WTC11 (cell line): Measurements from ENCODE around the gene WDPCP. TPM values are rescaled to one million over a fixed set of nuclear protein-coding genes. Genes with fewer than 3 reads are reported as not detected.
"Not testable (repeated sequence)": the region's sequence is repeated elsewhere in the genome, so short reads cannot be mapped to it uniquely, and the experiment has no call there.

Experiments used
- ATAC-seq: fragments of 200-7000 bp; cut with Tn5 transposase; 2 replicates; pipeline ENCODE4 v1.10.0; 2021; ENCODE audit warnings: mild to moderate bottlenecking, moderate library complexity
- CTCF ChIA-PET: fragments of 300-600 bp; sonication (Branson Sonifier 250); formaldehyde crosslinking; loops from one replicate; lab custom pipeline; 2021; ENCODE audit warnings: antibody characterized with exemption; lab: Charles Lee
- POLR2A ChIA-PET: fragments of 350-600 bp; sonication (Branson Sonifier 250); formaldehyde crosslinking; loops from one replicate; lab custom pipeline; 2021; ENCODE audit warnings: antibody characterized with exemption; lab: Charles Lee
- DNase-seq: peaks from one replicate; pipeline ENCODE4 v3.0.0; 2021; ENCODE audit warnings: low spot score
- H3K27ac Mint-ChIP-seq: 2 replicates; pipeline ENCODE4 v1.8.0; 2021; ENCODE audit warnings: mixed read lengths
- H3K27me3 Mint-ChIP-seq: 2 replicates; pipeline ENCODE4 v1.8.0; 2021; ENCODE audit warnings: low read depth, mild to moderate bottlenecking, moderate library complexity, mixed read lengths
- H3K36me3 Mint-ChIP-seq: 2 replicates; pipeline ENCODE4 v1.8.0; 2021; ENCODE audit warnings: mixed read lengths
- H3K4me1 Mint-ChIP-seq: 2 replicates; pipeline ENCODE4 v1.8.0; 2022; ENCODE audit warnings: mixed read lengths
- H3K4me3 Mint-ChIP-seq: 2 replicates; pipeline ENCODE4 v1.8.0; 2021; ENCODE audit warnings: mild to moderate bottlenecking, moderate library complexity, mixed read lengths
- H3K9me3 Mint-ChIP-seq: 2 replicates; pipeline ENCODE4 v1.8.0; 2021; ENCODE audit warnings: mixed read lengths
- ESRRA ChIP-seq: sonication (generic); formaldehyde crosslinking; IDR thresholded peaks from 2 replicates; pipeline ENCODE4 v1.8.1; 2022; ENCODE audit warnings: mild to moderate bottlenecking, missing genetic modification reagents, borderline replicate concordance
- GRHL2 ChIP-seq: fragments of 250-450 bp; sonication (Bioruptor Pico); IDR thresholded peaks from 2 replicates; pipeline ENCODE4 v1.8.0; 2022; ENCODE audit warnings: mild to moderate bottlenecking, moderate library complexity; ENCODE audit not compliant: insufficient replicate concordance, severe bottlenecking
- KAT7 ChIP-seq: sonication (generic); formaldehyde crosslinking; IDR thresholded peaks from 2 replicates; pipeline ENCODE4 v1.8.1; 2023; ENCODE audit warnings: missing genetic modification reagents, mild to moderate bottlenecking, borderline replicate concordance
- NFYB ChIP-seq: sonication (generic); formaldehyde crosslinking; conservative IDR thresholded peaks from 2 replicates; pipeline ENCODE4 v1.8.0; 2022; ENCODE audit warnings: low read depth, missing genetic modification reagents
- NR2C2 ChIP-seq: sonication (generic); formaldehyde crosslinking; IDR thresholded peaks from 2 replicates; pipeline ENCODE4 v1.8.0; 2022; ENCODE audit warnings: mild to moderate bottlenecking, missing genetic modification reagents
- SMAD4 ChIP-seq: sonication (generic); formaldehyde crosslinking; IDR thresholded peaks from 2 replicates; pipeline ENCODE4 v1.8.0; 2022; ENCODE audit warnings: mild to moderate bottlenecking, missing genetic modification reagents
- SOX15 ChIP-seq: fragments of 250-450 bp; sonication (Bioruptor Pico); IDR thresholded peaks from 2 replicates; pipeline ENCODE4 v1.9.0; 2021; ENCODE audit warnings: mild to moderate bottlenecking
- ZNF263 ChIP-seq: sonication (generic); formaldehyde crosslinking; IDR thresholded peaks from 2 replicates; pipeline ENCODE4 v1.8.1; 2022; ENCODE audit warnings: low read depth, mild to moderate bottlenecking, moderate library complexity, missing genetic modification reagents
- ZNF423 ChIP-seq: fragments of 250-450 bp; sonication (Bioruptor Pico); IDR thresholded peaks from 2 replicates; pipeline ENCODE4 v2.1.2; 2022; ENCODE audit warnings: mild to moderate bottlenecking, moderate library complexity
- total RNA-seq: library from RNA; stranded (reverse); gene quantifications from 3 replicates; pipeline ENCODE4 v1.2.3, GENCODE V29; 2021
- TF ChIP-seq, protein P1 (sequence below): fragments of 250-450 bp; sonication (Bioruptor Pico); IDR thresholded peaks from 2 replicates; pipeline ENCODE4 v1.9.0; 2021; ENCODE audit warnings: mild to moderate bottlenecking, borderline replicate concordance
- TF ChIP-seq, protein P2 (sequence below): sonication (generic); formaldehyde crosslinking; IDR thresholded peaks from 2 replicates; pipeline ENCODE4 v1.8.1; 2023; ENCODE audit warnings: mild to moderate bottlenecking, moderate library complexity, missing genetic modification reagents
- TF ChIP-seq, protein P3 (sequence below): fragments of 250-450 bp; sonication (Bioruptor Pico); IDR thresholded peaks from 2 replicates; pipeline ENCODE4 v1.9.0; 2021; ENCODE audit warnings: mild to moderate bottlenecking

Gene WDPCP
- total RNA-seq, 1 experiment from 2014 or later = 10.9 TPM

DNA sequence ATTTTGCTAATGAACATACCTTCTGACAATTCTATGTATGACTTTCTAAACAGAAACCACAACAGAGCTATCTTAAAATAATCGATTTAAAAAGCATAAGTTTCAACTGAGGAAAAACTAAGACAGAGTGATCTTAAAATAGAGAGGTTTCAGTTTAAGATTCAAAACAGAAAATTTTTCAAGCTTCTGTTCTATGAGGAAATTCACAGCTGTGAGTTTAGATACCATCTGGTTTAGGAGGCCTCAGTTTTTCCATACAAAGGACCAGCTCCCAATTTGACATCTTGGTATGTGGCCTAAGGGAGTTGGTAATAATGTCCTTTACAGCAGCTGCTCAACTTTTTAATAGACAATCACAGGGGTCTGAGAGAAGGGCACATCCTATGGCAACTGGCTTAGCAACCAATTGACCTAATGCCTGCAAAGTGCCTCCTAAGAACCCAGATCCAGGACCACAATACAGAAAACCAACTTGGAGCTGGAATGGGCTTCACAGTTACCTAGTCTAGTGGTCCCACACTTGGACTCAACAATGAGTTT, 40.2 kb upstream of the WDPCP start:
- no peak overlapping the region for H3K4me3 Mint-ChIP-seq
- POLR2A ChIA-PET = no interaction called here
- TF ChIP-seq ESRRA (CRISPR knock-in tag) = no peak
- no peak for TF ChIP-seq GRHL2 (CRISPR knock-in tag)
- TF ChIP-seq ZNF263 (CRISPR knock-in tag) = no peak
- TF ChIP-seq, protein P1, sequence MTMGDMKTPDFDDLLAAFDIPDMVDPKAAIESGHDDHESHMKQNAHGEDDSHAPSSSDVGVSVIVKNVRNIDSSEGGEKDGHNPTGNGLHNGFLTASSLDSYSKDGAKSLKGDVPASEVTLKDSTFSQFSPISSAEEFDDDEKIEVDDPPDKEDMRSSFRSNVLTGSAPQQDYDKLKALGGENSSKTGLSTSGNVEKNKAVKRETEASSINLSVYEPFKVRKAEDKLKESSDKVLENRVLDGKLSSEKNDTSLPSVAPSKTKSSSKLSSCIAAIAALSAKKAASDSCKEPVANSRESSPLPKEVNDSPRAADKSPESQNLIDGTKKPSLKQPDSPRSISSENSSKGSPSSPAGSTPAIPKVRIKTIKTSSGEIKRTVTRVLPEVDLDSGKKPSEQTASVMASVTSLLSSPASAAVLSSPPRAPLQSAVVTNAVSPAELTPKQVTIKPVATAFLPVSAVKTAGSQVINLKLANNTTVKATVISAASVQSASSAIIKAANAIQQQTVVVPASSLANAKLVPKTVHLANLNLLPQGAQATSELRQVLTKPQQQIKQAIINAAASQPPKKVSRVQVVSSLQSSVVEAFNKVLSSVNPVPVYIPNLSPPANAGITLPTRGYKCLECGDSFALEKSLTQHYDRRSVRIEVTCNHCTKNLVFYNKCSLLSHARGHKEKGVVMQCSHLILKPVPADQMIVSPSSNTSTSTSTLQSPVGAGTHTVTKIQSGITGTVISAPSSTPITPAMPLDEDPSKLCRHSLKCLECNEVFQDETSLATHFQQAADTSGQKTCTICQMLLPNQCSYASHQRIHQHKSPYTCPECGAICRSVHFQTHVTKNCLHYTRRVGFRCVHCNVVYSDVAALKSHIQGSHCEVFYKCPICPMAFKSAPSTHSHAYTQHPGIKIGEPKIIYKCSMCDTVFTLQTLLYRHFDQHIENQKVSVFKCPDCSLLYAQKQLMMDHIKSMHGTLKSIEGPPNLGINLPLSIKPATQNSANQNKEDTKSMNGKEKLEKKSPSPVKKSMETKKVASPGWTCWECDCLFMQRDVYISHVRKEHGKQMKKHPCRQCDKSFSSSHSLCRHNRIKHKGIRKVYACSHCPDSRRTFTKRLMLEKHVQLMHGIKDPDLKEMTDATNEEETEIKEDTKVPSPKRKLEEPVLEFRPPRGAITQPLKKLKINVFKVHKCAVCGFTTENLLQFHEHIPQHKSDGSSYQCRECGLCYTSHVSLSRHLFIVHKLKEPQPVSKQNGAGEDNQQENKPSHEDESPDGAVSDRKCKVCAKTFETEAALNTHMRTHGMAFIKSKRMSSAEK (CRISPR knock-in tag) = no peak
- TF ChIP-seq KAT7 (CRISPR knock-in tag) = no peak
- TF ChIP-seq NFYB (CRISPR knock-in tag) = no peak
- TF ChIP-seq NR2C2 (CRISPR knock-in tag) = no peak
- ATAC-seq (no peak), DNase-seq (no peak)
- H3K27ac Mint-ChIP-seq = no peak overlapping the region
- CTCF ChIA-PET = interaction anchor here (1.2 kb wide), 1 partner anchor 9 kb away, joined by 3 read pairs; no protein-coding TSS in a partner anchor
- H3K9me3 Mint-ChIP-seq = peaks cover 48% of the 10 kb centered on the region
- peaks cover 7% of the 10 kb centered on the region; the same call in 1 of the 2 replicates for H3K27me3 Mint-ChIP-seq
- no peaks in the 10 kb centered on the region for H3K4me1 Mint-ChIP-seq
- peaks cover 32% of the 10 kb centered on the region for H3K36me3 Mint-ChIP-seq

DNA sequence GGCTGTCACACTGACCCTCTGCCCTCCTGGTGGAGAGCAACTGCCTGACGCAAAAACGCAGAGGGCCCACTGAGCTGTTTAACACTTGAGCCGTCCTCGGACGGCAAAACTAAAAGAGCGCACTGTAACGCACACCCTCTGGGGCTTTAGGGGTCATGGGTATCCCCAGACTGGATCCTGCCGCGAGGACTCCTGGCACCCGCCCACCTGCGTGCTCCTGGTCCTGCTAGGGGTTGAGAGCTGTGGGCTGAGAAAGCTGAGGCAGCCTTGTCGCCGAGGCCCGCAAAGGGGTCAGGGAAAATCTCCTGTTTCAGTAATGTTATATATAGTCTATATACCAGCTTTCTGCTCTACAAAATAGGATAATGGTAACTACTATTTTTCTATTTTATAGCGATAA, 39.6 kb upstream of the WDPCP start:
- CTCF ChIA-PET = interaction anchor here (1.2 kb wide), 1 partner anchor 9 kb away, joined by 3 read pairs; no protein-coding TSS in a partner anchor
- H3K4me1 Mint-ChIP-seq = no peaks in the 10 kb centered on the region
- POLR2A ChIA-PET = no interaction called here
- H3K36me3 Mint-ChIP-seq = peaks cover 30% of the 10 kb centered on the region
- H3K27ac Mint-ChIP-seq = no peak overlapping the region
- TF ChIP-seq ZNF263 (CRISPR knock-in tag) (no peak), ZNF423 (CRISPR knock-in tag) (no peak), SMAD4 (no peak), SOX15 (CRISPR knock-in tag) (no peak)
- TF ChIP-seq, protein P2, sequence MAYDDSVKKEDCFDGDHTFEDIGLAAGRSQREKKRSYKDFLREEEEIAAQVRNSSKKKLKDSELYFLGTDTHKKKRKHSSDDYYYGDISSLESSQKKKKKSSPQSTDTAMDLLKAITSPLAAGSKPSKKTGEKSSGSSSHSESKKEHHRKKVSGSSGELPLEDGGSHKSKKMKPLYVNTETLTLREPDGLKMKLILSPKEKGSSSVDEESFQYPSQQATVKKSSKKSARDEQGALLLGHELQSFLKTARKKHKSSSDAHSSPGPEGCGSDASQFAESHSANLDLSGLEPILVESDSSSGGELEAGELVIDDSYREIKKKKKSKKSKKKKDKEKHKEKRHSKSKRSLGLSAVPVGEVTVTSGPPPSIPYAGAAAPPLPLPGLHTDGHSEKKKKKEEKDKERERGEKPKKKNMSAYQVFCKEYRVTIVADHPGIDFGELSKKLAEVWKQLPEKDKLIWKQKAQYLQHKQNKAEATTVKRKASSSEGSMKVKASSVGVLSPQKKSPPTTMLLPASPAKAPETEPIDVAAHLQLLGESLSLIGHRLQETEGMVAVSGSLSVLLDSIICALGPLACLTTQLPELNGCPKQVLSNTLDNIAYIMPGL (CRISPR knock-in tag) = no peak
- TF ChIP-seq, protein P3, sequence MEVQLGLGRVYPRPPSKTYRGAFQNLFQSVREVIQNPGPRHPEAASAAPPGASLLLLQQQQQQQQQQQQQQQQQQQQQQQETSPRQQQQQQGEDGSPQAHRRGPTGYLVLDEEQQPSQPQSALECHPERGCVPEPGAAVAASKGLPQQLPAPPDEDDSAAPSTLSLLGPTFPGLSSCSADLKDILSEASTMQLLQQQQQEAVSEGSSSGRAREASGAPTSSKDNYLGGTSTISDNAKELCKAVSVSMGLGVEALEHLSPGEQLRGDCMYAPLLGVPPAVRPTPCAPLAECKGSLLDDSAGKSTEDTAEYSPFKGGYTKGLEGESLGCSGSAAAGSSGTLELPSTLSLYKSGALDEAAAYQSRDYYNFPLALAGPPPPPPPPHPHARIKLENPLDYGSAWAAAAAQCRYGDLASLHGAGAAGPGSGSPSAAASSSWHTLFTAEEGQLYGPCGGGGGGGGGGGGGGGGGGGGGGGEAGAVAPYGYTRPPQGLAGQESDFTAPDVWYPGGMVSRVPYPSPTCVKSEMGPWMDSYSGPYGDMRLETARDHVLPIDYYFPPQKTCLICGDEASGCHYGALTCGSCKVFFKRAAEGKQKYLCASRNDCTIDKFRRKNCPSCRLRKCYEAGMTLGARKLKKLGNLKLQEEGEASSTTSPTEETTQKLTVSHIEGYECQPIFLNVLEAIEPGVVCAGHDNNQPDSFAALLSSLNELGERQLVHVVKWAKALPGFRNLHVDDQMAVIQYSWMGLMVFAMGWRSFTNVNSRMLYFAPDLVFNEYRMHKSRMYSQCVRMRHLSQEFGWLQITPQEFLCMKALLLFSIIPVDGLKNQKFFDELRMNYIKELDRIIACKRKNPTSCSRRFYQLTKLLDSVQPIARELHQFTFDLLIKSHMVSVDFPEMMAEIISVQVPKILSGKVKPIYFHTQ (CRISPR knock-in tag) = no peak
- TF ChIP-seq, all 79 proteins: peak for 0
- no peak for ATAC-seq
- no peak for DNase-seq
- Mint-ChIP-seq H3K9me3 (peaks cover 42% of the 10 kb centered on the region), H3K27me3 (peaks cover 7% of the 10 kb centered on the region; the same call in 1 of the 2 replicates), H3K4me3 (no peak overlapping the region)

DNA sequence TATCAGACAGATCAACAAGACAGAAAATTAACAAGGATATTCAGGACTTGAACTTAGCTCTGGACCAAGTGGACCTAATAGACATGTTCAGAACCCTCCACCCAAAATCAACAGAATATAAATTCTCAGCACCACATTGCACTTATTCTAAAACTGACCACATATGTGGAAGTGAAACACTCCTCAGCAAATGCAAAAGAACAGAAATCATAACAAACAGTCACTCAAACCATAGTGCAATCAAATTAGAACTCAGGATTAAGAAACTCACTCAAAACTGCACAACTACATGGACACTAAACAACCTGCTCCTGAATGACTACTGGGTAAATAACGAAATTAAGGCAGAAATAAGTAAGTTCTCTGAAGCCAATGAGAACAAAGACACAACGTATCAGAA, 35.5 kb upstream of the WDPCP start:
- Mint-ChIP-seq H3K27ac (peak overlapping the region; percentile 12; the same call in 1 of the 2 replicates), H3K9me3 (peaks cover 42% of the 10 kb centered on the region), H3K27me3 (peaks cover 13% of the 10 kb centered on the region; the same call in 1 of the 2 replicates), H3K36me3 (peaks cover 47% of the 10 kb centered on the region)
- H3K4me1 Mint-ChIP-seq, CTCF ChIA-PET, ATAC-seq, DNase-seq, H3K4me3 Mint-ChIP-seq, POLR2A ChIA-PET: not testable (repeated sequence)
